Coronary artery (tissue), 2 donors: ENCODE data around the gene RAPGEF1.

Source experiments
- DNase-seq: peaks from one replicate; pipeline ENCODE4 v3.0.0-alpha.2; 2017; ENCODE audit warnings: low spot score
- H3K27ac ChIP-seq, 2 donors: fragments of 200-600 bp; sonication (generic); one replicate each; pipeline ENCODE4 v1.5.1; 2016 to 2019
- H3K4me3 ChIP-seq: fragments of 200-600 bp; sonication (generic); 2 replicates; pipeline ENCODE4 v1.5.1; 2016; ENCODE audit warnings: mild to moderate bottlenecking, moderate library complexity
- CTCF ChIP-seq: fragments of 200-600 bp; sonication (generic); IDR thresholded peaks from one replicate; pipeline ENCODE4 v1.5.1; 2019; ENCODE audit warnings: antibody characterized with exemption

The RAPGEF1 gene

GRCh38 chr9:131673531-131673930 lies 66.3 kb downstream of the RAPGEF1 start:
- Histone ChIP-seq H3K27ac (peak overlapping the region; percentile 63 to 93), H3K4me3 (no peak overlapping the region)
- no peak for TF ChIP-seq CTCF
- no peak for DNase-seq

DNA sequence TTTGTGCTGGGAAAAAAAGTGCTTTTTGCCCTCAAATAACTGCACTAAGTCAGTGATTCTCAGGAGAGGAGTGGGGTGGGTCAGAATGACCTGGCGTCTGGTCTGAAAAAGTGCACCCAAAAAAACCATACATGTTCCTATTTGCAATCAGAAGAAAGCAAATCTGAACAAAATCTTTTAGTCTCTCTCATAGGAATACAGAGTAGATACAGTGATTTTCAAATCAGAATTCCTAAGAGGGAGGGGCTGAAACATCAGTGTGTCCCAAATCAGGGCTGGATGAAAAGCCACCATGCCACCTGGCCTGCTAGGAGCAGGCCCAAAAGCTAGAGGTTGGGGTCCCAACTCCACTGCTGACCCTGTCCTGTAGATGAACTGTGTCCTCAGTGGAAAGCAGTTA lies 66.8 kb downstream of the RAPGEF1 start:
- peak overlapping the region; percentile 63 to 93 for H3K27ac ChIP-seq
- no peak overlapping the region for H3K4me3 ChIP-seq
- DNase-seq, result no peak
- no peak for TF ChIP-seq CTCF

DNA sequence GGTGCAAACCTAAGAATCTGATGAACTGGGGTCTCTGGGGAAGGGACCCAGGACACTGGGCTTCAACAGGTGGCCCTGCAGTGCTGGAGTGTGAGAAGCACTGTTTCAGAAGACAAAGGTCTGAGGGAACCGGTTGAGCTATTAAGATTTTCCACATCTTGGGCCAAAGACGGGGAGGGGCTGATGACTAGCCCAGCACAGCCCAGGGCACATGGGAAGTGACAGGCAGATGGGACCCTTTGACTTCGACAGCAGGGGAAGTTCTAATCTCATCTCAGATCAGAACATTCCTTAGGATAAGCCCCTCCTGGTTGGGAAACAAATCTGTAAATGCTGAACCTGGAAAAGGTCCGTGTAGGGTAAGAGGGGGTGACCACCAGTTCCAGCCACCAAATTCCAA lies 67.4 kb downstream of the RAPGEF1 start:
- Histone ChIP-seq H3K27ac (peak overlapping the region; percentile 63 to 93), H3K4me3 (no peak overlapping the region)
- no peak for TF ChIP-seq CTCF
- DNase-seq, result no peak

- Histone ChIP-seq H3K4me3 (no peak overlapping the region), H3K27ac (peak overlapping the region; percentile 70 to 93)
- TF ChIP-seq CTCF, result no peak
- no peak for DNase-seq
Observed at GRCh38 chr9:131671133-131671520, 68.7 kb downstream of the RAPGEF1 start.

DNA sequence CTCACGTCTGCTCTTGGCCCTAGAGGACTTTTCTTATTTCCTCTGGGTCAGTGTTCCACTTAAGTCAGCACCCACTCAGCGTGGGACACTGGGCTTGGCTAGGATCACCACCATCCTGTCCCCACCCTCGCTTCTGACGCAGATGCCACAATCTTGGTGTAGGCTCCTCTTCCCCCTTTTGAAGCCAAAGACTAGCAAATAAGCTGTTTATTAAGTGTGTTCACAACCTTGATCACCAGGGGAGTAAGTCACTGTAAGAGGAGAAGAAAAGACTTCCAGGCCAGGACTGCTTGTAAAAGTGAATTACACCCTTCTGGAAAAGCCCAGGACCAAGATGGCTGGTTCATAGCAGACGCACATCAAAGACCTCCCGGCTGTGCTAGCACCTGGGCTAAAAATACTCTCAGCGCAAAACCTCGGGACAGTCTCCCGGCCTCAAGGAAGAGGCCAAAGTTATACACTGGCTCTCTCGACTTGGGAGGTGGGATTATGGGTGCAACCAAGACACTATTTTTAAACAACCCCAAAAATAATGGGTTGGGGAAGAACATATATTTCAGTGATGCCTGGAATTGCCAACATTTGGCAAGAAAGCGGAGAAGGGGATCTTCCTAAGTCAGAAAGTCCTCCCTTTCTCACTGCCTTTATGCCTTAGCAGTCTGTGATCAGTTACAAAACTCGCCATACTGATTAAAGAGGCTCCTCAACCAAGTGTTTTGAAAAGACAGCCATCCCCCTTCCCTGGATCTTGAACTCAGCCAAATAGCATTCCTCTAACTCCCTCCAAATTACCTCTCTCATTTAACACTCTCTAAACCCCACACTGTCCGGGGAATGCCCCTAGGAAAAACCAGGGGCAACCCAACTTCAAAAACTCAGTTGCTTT lies 69.4 kb downstream of the RAPGEF1 start:
- no peak for DNase-seq
- no peak for TF ChIP-seq CTCF
- H3K27ac ChIP-seq, result peak overlapping the region; percentile 70 to 93
- H3K4me3 ChIP-seq, result no peak overlapping the region

- no peak for TF ChIP-seq CTCF
- peak overlapping the region; percentile 70 to 93 for H3K27ac ChIP-seq
- no peak for DNase-seq
- H3K4me3 ChIP-seq, result no peak overlapping the region
Observed at GRCh38 chr9:131669269-131670157, 70.4 kb downstream of the RAPGEF1 start.
